Peyer's patch (tissue), 4 donors: ENCODE results near the gene TLL1. TPM values are rescaled to one million over a fixed set of nuclear protein-coding genes. Genes with fewer than 3 reads are reported as not detected.

Source experiments
- DNase-seq, 3 donors: peaks; one replicate each; pipeline ENCODE4 v3.0.0-alpha.2; 2017 to 2019
- H3K27ac ChIP-seq, 4 donors: fragments of 200-600 bp; sonication (generic); one replicate each; pipeline ENCODE4 v1.5.1; 2016 to 2019
- H3K27me3 ChIP-seq, 2 donors: fragments of 200-600 bp; sonication (generic); one replicate each; pipeline ENCODE4 v1.5.1; 2019
- H3K36me3 ChIP-seq, 3 donors: fragments of 200-600 bp; sonication (generic); one replicate each; pipeline ENCODE4 v1.5.1; 2016 to 2019
- H3K4me1 ChIP-seq, 4 donors: fragments of 200-600 bp; sonication (generic); one replicate each; pipeline ENCODE4 v1.5.1; 2016 to 2019
- H3K4me3 ChIP-seq, 4 donors: fragments of 200-600 bp; sonication (generic); 1 replicate in 3 of 4; 2 replicates in 1 of 4; pipeline ENCODE4 v1.5.1; 2016 to 2019; ENCODE audit warnings: mild to moderate bottlenecking in 1 of 4
- H3K9me3 ChIP-seq, 4 donors: fragments of 200-600 bp; sonication (generic); one replicate each; pipeline ENCODE4 v1.5.1; 2016 to 2019; ENCODE audit warnings: mild to moderate bottlenecking in 1 of 4
- CTCF ChIP-seq, 6 experiments: fragments of 450-650 bp in 4 of 6; fragments of 200-600 bp in 2 of 6; sonication (generic) in 1 of 6; IDR thresholded peaks; one replicate each; pipeline ENCODE4 v1.5.1; 2017 to 2019; ENCODE audit warnings: antibody characterized with exemption in 6 of 6, mild to moderate bottlenecking in 3 of 6, moderate library complexity in 1 of 6
- POLR2A ChIP-seq, 2 donors: fragments of 450-650 bp; IDR thresholded peaks; one replicate each; pipeline ENCODE4 v1.5.1; 2017; ENCODE audit warnings: antibody characterized with exemption in 2 of 2, mild to moderate bottlenecking in 2 of 2, moderate library complexity in 2 of 2
- total RNA-seq, 4 donors: library from RNA; depleted of rRNA; stranded (reverse); fragments of >200 nt; gene quantifications; one replicate each; pipeline ENCODE4 v1.1.0, GENCODE V29; 2016

The TLL1 gene
- total RNA-seq, 4 donors from 2014 or later: 1.6 to 7.4 (median 5.5) TPM

GRCh38 chr4:165855191-165855590 is 17.8 kb upstream of the TLL1 start:
- DNase-seq: no peak
- Histone ChIP-seq H3K4me3 (no peak overlapping the region), H3K27me3 (no peaks in the 10 kb centered on the region), H3K36me3 (no peaks in the 10 kb centered on the region), H3K9me3 (no peaks in the 10 kb centered on the region), H3K27ac (no peak overlapping the region), H3K4me1 (no peaks in the 10 kb centered on the region)
- TF ChIP-seq POLR2A (IDR thresholded peaks at IDR 0.05): no peak
- TF ChIP-seq CTCF (IDR thresholded peaks at IDR 0.05): no peak

GRCh38 chr4:165861363-165861762 is 11.7 kb upstream of the TLL1 start:
- Histone ChIP-seq H3K4me3 (no peak overlapping the region), H3K36me3 (no peaks in the 10 kb centered on the region), H3K27ac (no peak overlapping the region), H3K9me3 (no peaks in the 10 kb centered on the region), H3K27me3 (no peaks in the 10 kb centered on the region), H3K4me1 (no peaks in the 10 kb centered on the region)
- DNase-seq: no peak
- TF ChIP-seq CTCF (IDR thresholded peaks at IDR 0.05) (no peak), POLR2A (IDR thresholded peaks at IDR 0.05) (no peak)

GRCh38 chr4:165864271-165864670 is 8.8 kb upstream of the TLL1 start:
- Histone ChIP-seq H3K27ac (no peak overlapping the region), H3K27me3 (no peaks in the 10 kb centered on the region), H3K4me1 (no peaks in the 10 kb centered on the region), H3K36me3 (no peaks in the 10 kb centered on the region), H3K9me3 (no peaks in the 10 kb centered on the region), H3K4me3 (no peak overlapping the region)
- no peak for DNase-seq
- TF ChIP-seq POLR2A (IDR thresholded peaks at IDR 0.05) (no peak), CTCF (IDR thresholded peaks at IDR 0.05) (no peak)

GRCh38 chr4:165866019-165866650 is 6.9 kb upstream of the TLL1 start:
- Histone ChIP-seq H3K4me3 (no peak overlapping the region), H3K27me3 (no peaks in the 10 kb centered on the region), H3K4me1 (no peaks in the 10 kb centered on the region), H3K36me3 (no peaks in the 10 kb centered on the region), H3K27ac (peak overlapping the region in 1 of 4 donors; percentile 55), H3K9me3 (no peaks in the 10 kb centered on the region)
- no peak for TF ChIP-seq POLR2A (IDR thresholded peaks at IDR 0.05)
- no peak for TF ChIP-seq CTCF (IDR thresholded peaks at IDR 0.05)
- DNase-seq: no peak

GRCh38 chr4:165867961-165868360 is 5.1 kb upstream of the TLL1 start:
- Histone ChIP-seq H3K4me3 (no peak overlapping the region), H3K27ac (no peak overlapping the region), H3K4me1 (peaks cover 0 to 3% (median 0%) of the 10 kb centered on the region in 4 donors), H3K36me3 (no peaks in the 10 kb centered on the region), H3K27me3 (no peaks in the 10 kb centered on the region), H3K9me3 (no peaks in the 10 kb centered on the region)
- DNase-seq: no peak
- TF ChIP-seq POLR2A (IDR thresholded peaks at IDR 0.05): no peak
- TF ChIP-seq CTCF (IDR thresholded peaks at IDR 0.05): no peak
